ENCODE measurements around the gene PPY. TPM values are rescaled to one million over a fixed set of nuclear protein-coding genes. Genes with fewer than 3 reads are reported as not detected.

PPY gene
- not detected in 2 replicates for total RNA-seq

DNA sequence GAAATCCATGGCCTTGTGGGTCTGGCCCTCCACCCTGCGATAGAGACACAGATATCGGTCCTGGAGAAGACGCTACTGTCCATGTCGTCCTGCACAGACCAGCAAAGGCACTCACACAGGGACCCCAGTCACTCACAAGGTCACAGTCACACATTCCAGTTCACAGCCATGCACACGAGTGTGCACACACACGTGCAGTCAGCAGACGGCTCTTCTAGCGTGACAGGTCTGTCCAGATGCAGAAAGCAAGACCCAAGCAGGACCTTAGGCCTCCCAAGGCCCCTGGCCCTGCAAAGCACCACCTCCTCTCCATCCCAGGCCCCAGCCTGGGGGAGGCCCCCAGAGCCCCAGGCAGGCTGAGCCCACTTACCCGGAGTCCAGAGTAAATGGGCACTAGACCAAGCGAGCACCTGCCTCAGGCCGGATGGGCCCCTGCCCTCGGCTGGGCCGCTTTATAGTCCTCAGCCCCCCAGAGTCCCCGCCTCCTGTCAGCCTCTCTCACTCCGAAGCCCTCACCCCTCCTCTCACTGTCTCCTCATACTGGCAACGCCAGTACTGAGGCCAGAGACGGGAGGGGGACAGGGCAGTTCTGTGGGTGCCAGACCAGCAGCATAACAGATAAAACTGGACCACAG is at the start of gene PPY:
Gene PPY, minus strand, starts transcription at position 426 of the 635 bp plus-strand sequence. CDS start 822 bp downstream, outside the sequence.

GRCh38 chr17:43953746-43954145 is 11.5 kb upstream of the PPY start, which contains the start of gene PYY:
PYY (minus strand) TSS chr17:43953940; CDS start chr17:43953483, 457 bp downstream.

GRCh38 chr17:43907425-43907981 is 34.8 kb downstream of the PPY start, which contains the start of gene MPP2:
MPP2 (minus strand) TSS chr17:43907536; CDS start chr17:43904460, 3,076 bp downstream.

Other genes with a start within 250 kb of the PPY start
- not detected in 2 replicates for gene SOST, start 183.7 kb downstream of the PPY start, total RNA-seq
- gene DUSP3, start 163.5 kb downstream of the PPY start, total RNA-seq: 38.4 and 59.7 TPM in 2 replicates
- under 0.01 TPM in 2 replicates for gene CFAP97D1, start 162.0 kb downstream of the PPY start, total RNA-seq
- 7.8 and 10.0 TPM in 2 replicates for gene MPP3, start 109.3 kb downstream of the PPY start, total RNA-seq
- gene CD300LG, start 95.3 kb downstream of the PPY start, total RNA-seq: not detected in 2 replicates
- 2.0 and 3.0 TPM in 2 replicates for gene MPP2, start 34.9 kb downstream of the PPY start, total RNA-seq
- not detected in 2 replicates for gene PYY, start 11.5 kb upstream of the PPY start, total RNA-seq
- 0.55 and 0.71 TPM in 2 replicates for gene NAGS, start 62.1 kb upstream of the PPY start, total RNA-seq
- 93.0 and 101 TPM in 2 replicates for gene TMEM101, start 72.5 kb upstream of the PPY start, total RNA-seq
- 23.4 and 26.3 TPM in 2 replicates for gene LSM12, start 124.2 kb upstream of the PPY start, total RNA-seq
- 15.4 and 18.9 TPM in 2 replicates for gene G6PC3, start 128.3 kb upstream of the PPY start, total RNA-seq
- 43.7 and 55.7 TPM in 2 replicates for gene HDAC5, start 181.2 kb upstream of the PPY start, total RNA-seq
- gene HROB, start 199.5 kb upstream of the PPY start, total RNA-seq: 0.74 and 1.3 TPM in 2 replicates
- gene ASB16, start 228.2 kb upstream of the PPY start, total RNA-seq: under 0.01 and 0.09 TPM in 2 replicates
- 24.7 and 32.9 TPM in 2 replicates for gene TMUB2, start 244.5 kb upstream of the PPY start, total RNA-seq

All from smooth muscle cell of bladder (primary cell).